ENCODE results near the gene TFAP2D. TPM values are rescaled to one million over a fixed set of nuclear protein-coding genes. Genes with fewer than 3 reads are reported as not detected.

Gene TFAP2D
- total RNA-seq, result not detected in 2 replicates

DNA sequence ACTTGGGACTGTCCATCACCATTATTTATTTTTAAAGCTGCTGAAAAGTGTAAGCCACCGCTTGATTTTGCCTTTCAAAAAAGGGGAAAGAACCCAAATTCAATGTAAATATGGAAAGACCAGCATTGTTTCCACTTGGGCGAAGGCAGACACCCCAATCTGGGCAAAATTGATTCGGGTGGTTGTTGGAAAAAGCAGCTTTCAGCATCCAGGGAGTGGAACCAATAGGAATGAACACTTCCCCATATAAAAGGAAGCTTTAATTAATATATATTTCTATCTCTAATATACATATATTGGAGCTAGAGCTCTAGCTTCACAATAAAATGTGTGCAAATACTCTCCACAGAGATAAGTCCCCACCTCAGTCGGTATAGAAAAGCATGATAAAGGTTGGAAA, at the start of gene TFAP2D:
TFAP2D (plus strand) TSS at position 301 of the 400 bp plus-strand sequence. CDS start 530 bp downstream, outside the sequence.

DNA sequence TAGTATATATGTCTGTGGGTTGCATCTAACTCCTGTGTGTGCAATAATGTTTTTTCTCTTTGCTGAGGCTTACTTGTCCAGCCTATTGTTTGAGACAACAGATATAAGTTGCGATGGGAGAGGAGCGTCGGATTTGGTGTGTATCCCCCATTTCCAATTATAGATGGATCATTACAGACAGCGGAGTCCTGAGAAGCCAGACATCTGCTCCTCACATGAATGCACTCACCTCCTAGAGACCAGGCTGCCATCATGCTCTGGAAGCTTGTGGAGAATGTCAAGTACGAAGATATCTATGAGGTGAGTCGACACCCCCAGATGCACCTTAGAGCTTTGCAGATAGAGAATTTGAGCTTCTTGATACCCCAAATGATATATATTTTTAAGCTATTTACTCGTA, 105.3 kb downstream of the TFAP2D start, which contains the start of gene TFAP2B:
TFAP2B (plus strand) TSS at position 199 of the 400 bp plus-strand sequence; CDS start at position 220, 21 bp downstream.

Other genes starting within 250 kb of the TFAP2D start
- gene TFAP2B, start 105.3 kb downstream of the TFAP2D start, total RNA-seq, result 0.16 and 1.0 TPM in 2 replicates

All from mesangial cell (primary cell).